Activated CD8-positive, alpha-beta memory T cell treated with anti-CD3 and anti-CD28 coated beads, Interleukin-2, amount 50 U/mL, for 4 hours (primary cell): ENCODE results near the gene ESRRB.

Source experiments
- DNase-seq: peaks from one replicate; pipeline ENCODE4 v3.0.0-alpha.2; 2020

ESRRB gene

DNA sequence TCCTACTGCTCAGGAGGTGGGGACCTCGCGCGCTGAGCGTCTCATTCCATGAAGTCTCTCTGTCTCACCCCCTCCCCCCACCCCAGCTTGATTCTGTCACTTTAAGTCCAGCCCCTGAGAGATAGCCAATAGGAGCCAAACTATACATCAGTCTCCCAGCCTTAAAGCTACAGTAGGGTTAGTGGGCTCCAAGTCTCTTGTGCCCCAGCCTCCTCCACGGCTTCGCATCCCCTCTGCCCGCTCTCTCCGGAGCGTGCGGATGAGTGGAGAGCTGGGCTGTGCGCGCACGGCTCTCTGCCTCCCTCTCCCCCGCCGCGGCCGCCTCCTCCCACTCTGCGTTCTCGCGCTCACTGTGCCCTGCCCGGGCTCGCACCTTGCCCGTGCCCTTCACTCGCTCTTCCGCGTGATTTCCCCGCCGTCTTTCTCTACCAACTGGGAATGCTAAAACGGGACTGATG is at the start of gene ESRRB:
TSS of gene ESRRB (plus strand) at position 191 of the 458 bp plus-strand sequence. CDS start at position 456, 265 bp downstream.
- DNase-seq, result no peak

DNA sequence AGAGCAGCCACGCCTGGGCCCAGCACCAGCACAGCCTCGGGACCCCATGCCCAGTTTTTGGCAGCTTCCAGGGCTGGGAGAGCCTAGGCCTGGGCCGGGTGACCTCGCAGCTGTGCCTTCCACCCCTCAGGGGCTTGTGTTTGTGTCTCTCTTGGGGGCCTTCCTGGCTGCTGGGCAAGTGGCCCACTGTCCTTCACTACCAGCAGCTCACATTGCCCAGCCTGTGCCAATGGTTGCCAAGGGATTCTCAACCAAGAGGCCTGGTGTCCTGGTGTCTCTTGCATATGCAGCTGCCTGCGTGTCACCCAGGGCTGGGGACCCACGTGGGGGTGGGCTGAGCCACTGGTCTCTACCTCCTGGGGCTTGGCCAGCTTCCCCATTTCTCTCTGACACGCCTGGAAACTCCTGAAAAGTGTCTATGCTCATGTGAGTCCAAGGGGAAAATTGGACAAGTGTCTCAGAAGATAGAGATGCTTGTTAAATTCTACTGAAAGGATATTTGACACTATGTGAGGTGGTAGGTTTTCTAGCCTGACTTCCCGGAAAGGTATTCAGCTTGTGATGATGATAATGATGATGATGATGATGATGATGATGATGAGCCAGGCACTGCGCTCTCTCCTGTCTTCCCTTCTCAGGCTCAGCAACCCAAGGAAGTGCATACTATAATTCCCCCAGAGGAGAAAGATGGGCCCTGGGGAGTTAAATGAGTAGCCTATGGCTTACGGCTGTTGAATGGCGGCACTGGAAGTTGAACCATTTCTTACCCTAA is 48.8 kb upstream of the ESRRB start:
- no peak for DNase-seq

DNA sequence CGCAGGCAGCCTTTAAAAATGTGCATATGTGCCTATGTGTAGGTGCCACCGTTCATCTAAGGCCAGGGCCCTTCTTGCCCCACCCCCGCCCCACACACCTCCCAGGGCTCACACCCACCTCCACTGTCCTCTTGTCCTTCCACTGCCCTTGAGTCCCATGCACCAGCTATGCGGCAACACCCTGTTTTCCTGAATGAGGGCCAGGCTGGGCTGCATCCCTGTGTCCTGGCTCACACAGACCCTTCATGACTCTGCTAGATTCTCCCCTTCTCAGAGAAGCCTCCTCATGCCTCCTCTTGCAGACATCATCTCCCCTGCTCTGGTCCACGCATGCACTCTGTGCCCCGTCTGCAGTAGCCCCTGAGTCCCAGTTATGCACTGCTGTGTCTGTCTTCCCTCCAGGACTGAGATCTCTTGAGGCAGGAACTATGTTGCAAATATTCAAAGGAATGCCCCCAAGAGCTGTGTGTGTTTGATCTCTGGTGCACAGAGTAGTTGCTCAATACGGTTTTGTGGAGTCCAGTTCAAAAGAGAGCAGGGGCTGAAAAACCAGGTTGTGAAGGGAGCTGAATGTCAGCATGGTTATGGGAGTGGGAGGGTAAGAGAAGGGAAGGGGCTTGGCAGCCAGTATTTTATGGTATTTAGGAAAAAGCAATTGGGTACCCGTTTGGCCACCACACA is 47.3 kb upstream of the ESRRB start:
- DNase-seq, result no peak

DNA sequence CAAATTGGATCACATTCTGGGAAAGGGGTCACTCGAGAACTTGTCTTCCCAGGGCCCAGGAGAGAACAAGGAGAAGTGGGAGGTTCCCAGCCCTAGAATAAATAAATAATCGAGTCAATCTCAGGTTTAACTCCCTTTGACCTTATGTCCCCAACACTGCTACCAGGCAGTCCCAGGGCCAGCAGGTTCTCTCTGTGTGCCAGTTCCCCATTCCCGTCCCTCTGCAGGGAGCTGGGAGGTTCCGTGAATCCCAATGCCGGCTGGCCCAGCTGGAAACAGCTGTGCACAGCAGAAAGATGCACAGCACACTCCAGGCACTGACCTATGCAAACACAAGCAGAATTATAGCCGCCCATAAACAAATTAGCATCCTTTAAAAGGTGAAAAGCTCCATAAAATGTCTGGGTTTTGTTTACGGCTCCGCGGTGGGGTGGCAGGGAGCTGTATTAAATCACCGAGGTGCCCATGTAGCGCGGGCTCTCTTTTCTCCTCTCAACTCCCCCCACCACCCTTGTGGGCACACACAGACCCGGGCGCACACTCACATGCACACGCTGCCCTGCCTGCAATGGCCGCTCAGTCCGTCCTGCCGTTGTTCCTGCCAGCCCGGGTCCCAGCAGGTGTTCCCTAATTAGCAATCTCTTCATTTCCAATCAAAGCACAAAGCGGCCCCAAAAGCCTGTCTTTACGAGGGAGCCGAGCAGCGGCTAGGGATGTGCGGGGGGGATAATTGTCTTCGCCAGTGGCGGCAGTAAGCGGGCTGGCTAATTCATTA is 46.6 kb upstream of the ESRRB start:
- DNase-seq, result no peak

DNA sequence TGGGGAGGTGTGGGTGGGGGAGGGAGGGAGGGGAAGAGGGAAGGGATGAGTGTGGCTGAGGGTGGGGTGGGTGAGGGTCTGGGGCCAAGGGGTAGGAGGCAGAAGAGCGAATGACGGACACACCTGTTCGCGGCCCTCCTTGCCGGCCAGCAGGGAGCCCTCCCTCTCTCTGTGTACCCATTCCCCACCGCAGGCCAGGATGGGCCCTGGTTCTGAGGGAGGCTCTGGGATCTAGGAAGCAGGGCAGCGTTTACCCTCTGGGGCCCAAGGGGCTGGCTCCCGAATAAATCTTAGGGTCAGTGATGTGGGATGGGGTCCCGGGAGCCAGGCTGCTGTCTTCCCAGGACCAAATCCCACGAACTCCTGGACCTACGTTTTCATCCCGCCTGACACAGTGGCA is 46.0 kb upstream of the ESRRB start:
- no peak for DNase-seq

DNA sequence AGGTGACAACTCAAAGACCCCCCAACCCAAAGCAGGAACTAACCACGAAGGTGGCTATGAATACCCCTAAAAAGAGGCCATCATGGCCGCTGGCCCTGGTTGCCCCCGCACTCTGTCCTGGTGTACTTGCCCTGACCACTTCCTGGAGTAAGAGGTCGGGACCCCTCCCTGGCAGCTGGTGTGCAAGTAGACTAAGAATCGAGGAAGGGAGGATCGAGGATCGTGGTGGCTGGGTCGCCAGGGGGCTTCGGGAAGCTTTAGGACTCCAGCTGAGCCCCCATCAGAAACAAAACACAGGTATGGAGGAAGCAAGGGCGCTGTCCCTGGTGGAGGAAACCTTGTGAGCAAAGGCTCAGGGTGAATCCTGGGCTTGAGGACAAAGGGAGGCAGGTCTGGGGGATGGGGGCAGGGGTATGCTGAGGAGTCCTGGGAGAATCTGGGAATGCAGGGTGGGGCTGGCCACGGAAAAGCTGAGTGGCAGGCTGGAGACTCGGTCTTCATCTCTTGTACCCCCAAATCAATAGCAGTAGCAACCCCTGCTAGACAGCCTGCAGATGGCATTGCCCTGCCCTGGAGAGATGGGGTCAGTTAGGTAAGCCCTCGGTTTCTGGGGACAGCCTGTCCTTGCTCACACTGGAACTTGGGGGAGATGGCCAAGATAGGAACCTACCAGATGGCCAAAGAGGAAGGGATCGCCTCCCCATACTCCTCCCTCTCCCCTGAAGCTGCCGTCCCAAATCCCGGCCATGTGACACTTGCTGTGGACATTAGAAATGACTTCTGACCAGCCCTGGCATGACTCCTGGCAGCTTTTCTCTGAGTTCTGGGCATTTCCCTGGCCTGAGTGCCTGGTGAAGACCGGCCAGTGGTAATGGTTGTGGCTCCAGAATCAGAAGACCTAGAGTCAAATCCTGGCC is 45.3 kb upstream of the ESRRB start:
- DNase-seq, result no peak

DNA sequence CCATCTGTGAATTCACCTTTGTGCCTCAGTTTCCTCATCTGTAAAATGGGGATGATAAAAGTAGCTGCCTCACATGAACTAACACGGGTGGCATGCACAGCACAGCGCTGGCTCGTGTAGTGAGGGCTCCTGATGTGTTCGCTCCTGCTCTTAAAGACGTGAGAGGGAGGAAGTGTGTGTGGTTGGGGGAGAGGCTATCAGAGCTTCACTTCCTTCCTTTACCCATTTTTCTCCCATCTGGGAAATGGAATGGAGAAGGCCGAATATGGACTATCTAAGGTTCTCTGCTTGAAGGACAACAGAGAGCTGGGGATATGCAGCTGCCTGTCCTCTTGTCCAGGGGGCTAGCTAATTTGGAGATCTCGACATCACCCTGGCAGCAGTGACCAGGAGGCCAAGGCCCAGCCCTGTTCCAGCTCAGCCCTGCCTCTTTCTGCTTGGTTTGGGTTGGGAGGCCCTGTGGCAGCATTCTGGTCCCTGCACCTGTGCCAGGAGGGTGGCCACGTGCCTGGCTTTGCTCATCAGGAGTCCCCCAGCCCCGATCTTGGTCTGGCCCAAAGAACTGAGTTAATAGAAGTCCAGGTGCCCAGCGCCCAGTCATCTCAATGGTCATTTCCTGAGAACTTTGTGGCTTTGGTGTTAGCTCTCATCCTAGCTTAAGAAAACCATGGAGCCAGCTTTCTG is 44.5 kb upstream of the ESRRB start:
- DNase-seq, result no peak

DNA sequence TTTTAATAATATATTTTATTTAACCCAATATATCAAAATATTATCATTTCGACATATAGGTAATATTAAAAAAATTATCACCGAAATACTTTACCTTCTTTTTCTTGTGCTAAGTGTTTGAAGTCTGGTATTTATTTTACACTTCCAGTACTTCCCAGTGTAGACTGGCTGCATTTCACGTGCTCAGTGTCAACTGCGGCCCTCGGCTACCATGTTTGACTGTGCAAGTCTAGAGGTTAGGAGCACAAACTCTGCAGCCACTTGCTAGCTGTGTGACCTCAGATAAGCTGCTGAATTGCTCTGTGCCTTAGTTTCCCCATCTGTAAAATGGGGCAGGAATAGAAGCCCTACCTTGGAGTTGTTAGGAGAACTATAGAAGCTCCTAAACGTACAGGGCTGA is 42.3 kb upstream of the ESRRB start:
- DNase-seq, result no peak

DNA sequence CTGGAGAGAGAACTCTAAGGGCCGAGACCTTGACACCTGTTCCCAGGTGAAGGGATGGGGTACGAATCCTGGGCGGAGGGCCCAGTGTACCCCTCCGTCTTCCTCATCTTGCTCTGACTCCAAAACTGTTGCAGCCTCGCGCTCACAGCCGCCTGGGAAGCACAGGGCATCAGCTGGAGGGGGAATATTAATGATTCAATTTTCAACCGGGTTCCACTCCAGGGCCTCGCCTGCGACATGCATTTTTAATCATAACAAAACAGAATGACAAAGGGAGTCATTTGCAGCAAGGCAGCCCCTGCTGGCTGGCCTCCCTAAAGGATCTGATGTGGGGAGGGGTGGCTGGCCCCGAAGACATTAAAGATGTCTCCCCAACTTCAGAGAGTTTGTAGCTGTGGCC is 41.6 kb upstream of the ESRRB start:
- no peak for DNase-seq

DNA sequence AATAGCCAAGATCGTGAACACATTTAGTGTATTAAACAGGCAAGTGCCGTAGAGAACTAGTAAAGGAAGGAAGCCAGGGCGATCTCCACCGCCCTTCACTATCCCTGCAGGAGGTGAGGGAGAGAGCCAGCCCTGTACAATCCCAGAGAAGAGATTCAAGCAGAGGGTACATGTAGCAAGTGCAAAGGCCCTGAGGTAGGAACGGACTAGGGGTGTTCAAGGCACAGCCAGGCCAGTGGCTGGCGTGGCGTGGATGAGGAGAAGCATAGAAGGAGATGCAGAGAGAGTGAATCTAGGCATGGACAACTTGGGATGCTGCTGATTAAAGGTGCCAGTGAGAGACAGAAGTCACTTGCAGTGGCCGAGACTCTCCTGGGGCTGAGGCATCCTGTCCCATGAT is 39.1 kb upstream of the ESRRB start:
- no peak for DNase-seq

DNA sequence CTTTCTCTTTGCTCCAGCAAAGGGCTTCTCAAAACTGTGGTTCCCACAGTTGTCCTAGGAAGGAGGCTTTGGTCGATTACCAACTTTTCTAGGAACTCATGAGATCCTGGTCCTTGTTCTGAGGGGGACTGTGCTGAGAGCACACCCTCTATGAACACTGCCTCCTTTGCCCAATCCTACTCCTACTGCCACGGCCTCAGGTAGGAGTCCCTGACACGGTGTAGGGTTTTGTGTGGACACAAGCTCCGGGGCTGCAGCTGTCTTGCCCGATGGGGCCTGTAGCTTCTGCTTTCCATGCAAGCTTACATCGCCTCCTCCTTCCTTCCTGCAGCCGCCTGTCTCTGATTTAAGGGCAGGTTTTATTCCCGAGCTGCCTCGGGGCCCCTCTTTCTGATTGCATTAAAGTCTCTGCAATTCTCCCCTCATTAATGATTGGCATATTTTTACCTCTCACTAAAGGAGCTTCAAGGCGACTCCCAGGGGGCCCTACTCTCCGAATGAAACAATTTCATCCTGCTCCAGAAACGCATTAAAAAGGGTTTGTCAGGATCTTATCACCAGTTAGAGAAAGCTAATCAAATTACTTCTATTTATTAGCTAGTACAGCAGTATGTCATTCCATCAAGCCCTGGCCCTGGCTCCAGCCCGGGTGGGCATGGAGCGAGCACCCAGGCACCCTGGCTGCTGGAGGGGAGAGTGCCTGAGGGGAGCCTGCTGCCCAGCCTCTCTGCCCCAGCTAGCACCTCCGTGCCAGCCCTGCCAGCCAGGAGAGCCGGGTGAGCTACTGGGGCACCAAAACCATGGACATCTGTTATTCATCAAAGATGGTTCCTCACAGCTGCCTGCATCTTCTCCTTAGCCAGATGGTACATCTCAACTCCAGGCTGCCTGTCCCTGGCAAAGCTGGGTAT is 38.0 kb upstream of the ESRRB start:
- DNase-seq, result no peak

DNA sequence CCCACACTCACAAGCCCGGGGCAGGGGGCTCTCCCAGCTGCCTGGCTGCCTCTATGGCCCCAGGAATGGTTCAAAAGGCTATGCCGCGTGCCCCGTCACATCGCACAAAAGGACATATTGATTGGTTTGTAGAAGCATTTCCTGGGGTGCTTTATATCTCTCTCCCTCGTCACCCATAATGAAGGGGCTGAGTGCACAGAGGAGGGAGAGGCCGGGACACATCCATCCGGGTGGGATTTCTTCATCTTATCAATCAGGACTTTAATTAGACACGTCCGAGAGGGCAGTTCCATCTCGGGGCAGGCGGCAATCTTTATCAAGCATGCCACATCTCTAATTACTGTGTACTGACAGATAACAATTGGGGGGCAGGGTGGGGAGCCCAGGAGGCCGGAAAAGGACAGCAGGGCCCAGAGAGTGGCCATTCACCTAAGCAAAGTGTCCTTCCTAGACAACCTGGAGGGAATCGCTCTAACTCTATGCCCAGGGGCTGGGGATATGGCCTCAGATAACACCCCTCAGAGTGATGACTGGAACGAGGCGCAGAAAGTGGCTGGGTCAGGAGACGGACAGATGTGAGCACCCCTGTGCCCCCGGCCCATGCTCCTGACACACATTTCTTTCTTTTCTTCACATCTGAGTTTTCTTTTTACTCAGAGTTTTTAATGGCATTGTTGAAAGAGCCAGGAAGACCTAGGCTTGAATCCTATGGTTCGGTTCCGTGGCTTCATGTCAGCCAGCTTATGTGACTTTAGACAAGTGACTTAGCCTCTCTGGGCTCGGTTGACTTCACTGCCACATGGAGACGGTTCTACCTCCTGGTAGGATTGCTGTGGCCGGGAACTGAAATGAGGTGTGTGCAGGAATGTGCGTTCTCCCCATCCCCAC is 36.0 kb upstream of the ESRRB start:
- DNase-seq, result no peak

DNA sequence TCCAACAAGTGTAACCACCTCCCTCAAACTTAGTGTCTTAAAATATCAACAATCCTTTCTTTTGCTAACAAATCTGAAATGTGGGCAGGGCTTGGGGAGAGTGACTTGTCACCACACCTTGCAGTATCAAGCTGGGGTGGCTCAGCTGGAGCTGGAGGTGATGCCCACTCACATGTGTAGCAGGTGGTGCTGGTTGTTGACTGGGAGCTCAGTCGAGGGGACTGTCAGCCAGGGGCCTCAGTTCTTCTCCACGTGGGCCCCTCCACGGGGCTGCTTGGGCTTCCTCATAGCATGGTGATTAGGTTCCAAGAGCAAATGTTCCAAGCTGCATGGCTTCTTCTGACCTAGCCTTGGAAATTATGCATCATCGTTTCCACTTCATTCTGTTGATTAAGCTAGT is 32.6 kb upstream of the ESRRB start:
- no peak for DNase-seq

DNA sequence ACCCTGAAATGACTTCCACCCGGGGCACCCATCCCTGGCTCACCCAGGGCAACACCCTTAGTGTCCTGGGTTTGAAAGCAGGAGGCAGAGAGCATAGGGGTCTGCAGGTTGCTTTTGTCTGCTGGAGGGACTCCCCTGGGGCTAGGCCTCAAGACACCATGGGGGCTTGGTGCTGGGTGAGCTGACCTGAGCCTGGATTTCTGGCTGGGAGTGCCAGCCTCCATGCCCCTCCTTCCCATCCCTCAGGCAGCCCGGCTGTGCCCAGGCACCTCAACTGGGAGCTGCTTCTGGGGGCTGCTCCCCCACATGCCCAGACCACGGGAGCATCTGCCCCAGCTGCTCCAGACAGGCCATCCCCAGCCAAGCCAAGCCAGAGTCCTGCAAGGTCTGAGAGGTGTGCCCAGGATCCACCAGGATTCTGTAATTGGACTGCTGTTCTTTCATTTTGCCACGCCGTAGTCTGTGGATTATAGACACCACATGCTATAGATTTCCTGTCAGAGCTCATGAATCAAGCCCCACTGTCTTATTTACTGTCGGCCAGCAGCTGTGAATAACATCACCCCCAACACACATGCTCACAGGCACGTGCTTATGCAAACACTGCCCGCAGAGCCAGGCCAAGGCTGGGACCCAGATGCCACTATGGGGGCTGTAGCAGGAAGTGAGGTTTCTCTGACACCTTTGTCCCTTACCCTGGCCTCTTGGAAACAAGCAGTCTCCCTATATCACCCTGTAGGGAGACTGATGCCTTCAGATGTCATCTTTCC is 29.4 kb upstream of the ESRRB start:
- DNase-seq, result no peak

DNA sequence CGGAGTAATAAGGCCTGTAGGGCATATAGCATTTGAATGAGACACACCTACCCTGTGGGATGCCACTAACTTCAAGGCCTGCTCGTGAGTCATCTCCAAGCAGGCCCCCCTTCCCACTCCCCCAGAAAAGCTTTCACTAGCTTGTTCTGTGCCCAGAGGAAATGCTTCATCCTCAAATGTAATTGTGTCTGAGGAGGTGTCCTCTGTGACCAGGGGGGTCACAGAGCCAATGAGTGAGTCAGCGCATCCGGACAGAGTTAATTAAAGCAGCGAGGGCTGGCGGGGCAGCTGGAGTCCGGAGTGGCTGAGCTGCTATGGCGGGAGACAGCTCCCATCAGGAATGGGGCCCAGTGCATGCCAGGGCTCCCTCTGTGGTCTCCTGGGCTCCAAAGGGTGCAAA is 27.0 kb upstream of the ESRRB start:
- DNase-seq, result no peak

DNA sequence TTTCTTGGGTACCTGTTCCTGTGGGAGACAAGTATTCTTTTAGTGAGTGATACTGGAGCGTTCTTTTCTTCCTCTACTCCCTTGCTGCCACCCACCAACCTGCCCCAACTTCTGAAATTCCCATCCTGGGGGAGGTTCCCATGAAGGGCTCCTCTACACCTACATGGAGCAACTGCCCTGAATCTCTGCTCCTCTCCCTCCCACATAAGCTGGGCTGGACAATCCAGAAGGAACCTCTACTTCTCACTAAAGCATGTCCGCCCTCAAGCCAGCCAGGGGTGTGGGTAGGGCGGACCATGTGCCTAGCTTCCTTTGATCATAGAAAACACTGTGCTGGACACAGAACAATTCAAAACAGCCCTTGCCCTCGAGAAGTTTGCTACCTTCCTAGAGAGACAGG is 25.9 kb upstream of the ESRRB start:
- no peak for DNase-seq

DNA sequence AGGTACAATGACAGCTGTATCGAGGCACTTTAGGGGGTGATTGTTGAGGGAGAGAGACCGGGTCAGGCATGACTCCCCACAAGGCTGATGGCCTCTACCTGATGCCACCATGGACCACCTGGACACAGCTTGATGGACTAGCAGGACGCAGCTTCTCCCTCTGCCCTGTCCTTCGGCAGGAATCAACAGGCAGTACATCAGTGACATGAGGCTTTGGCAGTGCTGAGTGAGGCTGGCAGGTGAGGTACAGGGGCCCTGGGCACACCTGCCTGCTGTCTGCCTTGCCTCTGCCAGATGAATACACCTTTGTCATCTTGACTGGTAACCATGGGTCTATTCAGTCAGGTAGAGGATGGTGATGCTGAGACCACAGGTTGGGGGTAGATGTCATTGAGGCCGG is 25.3 kb upstream of the ESRRB start:
- no peak for DNase-seq

DNA sequence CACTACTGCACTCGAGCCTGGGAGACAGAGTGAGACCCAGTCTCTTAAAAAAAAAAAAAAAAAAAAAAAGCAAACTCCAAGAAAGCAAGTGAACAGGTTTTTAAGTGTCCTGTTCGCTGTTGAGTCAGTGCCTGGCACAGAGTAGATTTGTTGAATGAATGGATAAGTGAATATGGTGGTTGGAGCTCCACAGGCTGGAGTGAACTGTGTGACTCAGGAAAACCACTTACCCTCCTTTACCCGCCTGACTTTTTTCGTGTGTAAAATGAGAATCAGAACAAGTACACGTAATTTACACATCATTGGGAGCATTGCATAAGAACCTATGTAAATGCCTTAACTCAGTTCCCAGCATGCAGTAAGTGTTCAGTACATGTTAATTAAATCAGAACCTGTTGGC is 24.0 kb upstream of the ESRRB start:
- no peak for DNase-seq

DNA sequence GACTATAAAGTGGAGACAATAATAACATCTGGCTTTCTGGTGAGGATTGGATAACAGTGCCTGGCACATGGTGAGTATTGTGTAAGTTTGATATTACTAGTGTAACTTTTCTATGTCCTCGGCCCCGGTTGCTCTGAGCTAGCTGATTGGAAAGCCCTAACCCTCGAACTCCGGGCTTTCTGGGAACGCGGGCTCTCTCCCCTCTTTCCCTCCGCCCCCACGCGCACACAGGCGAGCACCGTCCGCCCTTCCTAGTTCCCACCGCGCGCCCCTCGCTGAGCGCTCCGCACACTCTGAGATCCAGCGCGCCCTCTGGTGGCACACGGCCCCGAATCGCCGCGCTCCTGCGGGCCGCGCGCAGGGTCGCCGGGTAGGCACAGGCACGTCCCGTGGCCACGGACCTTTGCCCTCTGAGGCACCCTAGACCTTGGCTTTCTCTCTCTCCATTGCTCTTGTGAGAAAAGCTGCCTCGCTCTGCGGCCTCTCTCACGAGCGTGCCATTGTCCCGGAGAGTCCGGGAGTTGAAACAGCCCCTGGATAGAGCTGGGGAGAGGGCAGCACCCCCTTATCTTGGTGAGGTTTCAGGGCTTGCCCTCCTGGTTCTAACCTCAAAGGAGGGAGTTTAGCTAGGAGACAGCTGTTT is 23.2 kb upstream of the ESRRB start:
- DNase-seq, result peak; percentile 55
